GM06990 (cell line): ENCODE results near the gene SLC2A11.

Source experiments
- DNase-seq: peaks from one replicate; pipeline ENCODE4 v3.0.0-alpha.2; 2011; ENCODE audit not compliant: insufficient read length; ENCODE audit errors: extremely low read depth
- H3K27me3 ChIP-seq: replicated peaks from 2 replicates; pipeline ENCODE4 v1.6.0; 2011; ENCODE audit warnings: low read length; ENCODE audit not compliant: control insufficient read depth, insufficient read depth
- H3K36me3 ChIP-seq: 2 replicates; pipeline ENCODE4 v1.5.1; 2011; ENCODE audit warnings: low read length; ENCODE audit not compliant: control insufficient read depth, insufficient read depth
- H3K4me3 ChIP-seq: replicated peaks from 2 replicates; pipeline ENCODE4 v1.5.1; 2011; ENCODE audit warnings: low read depth, mild to moderate bottlenecking, control low read depth, low read length
- TF ChIP-seq, protein P1 (sequence below): IDR thresholded peaks from 2 replicates; pipeline ENCODE4 v1.5.1; 2011; ENCODE audit warnings: low read length, control low read depth, mild to moderate bottlenecking, inconsistent platforms; ENCODE audit not compliant: insufficient read depth, poor library complexity, severe bottlenecking

The SLC2A11 gene

DNA sequence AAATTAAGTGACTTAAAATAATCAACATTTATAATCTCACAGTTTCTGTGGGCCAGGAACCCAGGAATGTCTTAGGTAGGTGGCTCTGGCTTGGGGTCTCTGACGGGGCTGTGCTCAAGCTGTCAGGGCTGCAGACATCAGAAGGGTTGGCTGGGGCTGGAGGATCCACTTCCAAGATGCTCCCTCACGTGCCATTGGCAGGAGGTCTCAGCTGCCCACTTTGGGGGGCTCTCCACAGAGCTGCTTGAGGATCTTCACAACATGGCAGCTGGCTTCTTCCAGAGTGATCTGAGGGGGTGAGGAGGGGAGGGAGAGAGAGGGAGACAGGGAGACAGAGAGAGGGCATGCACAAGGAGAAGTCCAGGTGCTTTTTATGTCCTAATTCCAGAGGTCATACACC lies 18.1 kb downstream of the SLC2A11 start:
- Histone ChIP-seq H3K36me3 (peaks cover 8% of the 10 kb centered on the region), H3K4me3 (no peak overlapping the region), H3K27me3 (no peaks in the 10 kb centered on the region)
- DNase-seq, result no peak
- TF ChIP-seq, protein P1, sequence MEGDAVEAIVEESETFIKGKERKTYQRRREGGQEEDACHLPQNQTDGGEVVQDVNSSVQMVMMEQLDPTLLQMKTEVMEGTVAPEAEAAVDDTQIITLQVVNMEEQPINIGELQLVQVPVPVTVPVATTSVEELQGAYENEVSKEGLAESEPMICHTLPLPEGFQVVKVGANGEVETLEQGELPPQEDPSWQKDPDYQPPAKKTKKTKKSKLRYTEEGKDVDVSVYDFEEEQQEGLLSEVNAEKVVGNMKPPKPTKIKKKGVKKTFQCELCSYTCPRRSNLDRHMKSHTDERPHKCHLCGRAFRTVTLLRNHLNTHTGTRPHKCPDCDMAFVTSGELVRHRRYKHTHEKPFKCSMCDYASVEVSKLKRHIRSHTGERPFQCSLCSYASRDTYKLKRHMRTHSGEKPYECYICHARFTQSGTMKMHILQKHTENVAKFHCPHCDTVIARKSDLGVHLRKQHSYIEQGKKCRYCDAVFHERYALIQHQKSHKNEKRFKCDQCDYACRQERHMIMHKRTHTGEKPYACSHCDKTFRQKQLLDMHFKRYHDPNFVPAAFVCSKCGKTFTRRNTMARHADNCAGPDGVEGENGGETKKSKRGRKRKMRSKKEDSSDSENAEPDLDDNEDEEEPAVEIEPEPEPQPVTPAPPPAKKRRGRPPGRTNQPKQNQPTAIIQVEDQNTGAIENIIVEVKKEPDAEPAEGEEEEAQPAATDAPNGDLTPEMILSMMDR, result no peak

DNA sequence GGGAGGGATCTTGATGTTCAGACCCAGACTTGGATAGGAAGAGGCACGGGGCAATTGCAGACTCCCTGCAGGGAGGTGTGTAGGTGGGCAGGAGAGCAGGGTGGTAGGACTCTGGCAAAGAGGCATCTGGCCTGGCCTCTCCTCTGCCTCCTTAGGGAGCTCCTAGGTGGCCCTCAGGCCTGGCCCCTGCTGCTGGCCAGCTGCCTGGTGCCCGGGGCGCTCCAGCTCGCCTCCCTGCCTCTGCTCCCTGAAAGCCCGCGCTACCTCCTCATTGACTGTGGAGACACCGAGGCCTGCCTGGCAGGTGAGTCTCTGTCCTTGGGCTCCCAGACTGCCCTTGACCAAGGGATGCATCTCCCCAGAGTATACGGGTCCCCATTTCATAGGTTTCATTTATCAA lies 19.9 kb downstream of the SLC2A11 start:
- TF ChIP-seq, protein P1, result no peak
- H3K4me3 ChIP-seq, result no peak overlapping the region
- H3K36me3 ChIP-seq, result peaks cover 9% of the 10 kb centered on the region
- no peaks in the 10 kb centered on the region for H3K27me3 ChIP-seq
- no peak for DNase-seq

DNA sequence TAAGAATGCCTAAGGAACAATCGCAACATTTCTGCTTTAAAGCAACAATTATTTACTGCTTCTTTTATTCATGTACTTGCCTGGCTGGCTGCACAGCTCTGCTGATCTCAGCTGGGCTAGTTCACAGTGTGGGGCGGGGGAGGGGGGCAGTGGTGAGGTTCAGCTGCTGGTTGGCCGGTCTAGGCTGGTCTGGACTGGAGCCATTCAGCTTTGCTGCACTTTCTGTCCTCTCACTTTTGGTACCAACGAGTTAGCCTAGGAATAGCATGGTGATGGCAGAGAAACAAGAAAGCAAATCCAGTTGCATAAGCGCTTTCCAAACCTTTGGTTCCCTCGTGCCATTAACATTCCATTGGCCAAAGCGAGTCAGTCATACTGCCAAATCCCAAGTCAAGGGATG lies 20.5 kb downstream of the SLC2A11 start:
- DNase-seq, result no peak
- TF ChIP-seq, protein P1, result no peak
- H3K27me3 ChIP-seq, result no peaks in the 10 kb centered on the region
- no peak overlapping the region for H3K4me3 ChIP-seq
- peaks cover 10% of the 10 kb centered on the region for H3K36me3 ChIP-seq

DNA sequence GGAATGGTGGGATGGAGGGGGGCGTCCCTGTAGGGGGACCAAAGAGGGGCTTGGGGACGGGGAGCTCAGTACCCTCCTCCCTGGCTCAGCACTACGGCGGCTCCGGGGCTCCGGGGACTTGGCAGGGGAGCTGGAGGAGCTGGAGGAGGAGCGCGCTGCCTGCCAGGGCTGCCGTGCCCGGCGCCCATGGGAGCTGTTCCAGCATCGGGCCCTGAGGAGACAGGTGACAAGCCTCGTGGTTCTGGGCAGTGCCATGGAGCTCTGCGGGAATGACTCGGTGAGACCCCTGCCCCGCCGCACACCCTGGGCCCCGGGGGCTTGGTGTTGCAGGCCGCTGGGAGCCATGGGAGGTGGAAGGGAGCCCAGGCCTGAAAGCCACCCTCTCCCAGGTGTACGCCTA lies 24.7 kb downstream of the SLC2A11 start:
- H3K4me3 ChIP-seq, result no peak overlapping the region
- no peaks in the 10 kb centered on the region for H3K27me3 ChIP-seq
- no peak for DNase-seq
- peaks cover 5% of the 10 kb centered on the region for H3K36me3 ChIP-seq
- TF ChIP-seq, protein P1, result no peak

DNA sequence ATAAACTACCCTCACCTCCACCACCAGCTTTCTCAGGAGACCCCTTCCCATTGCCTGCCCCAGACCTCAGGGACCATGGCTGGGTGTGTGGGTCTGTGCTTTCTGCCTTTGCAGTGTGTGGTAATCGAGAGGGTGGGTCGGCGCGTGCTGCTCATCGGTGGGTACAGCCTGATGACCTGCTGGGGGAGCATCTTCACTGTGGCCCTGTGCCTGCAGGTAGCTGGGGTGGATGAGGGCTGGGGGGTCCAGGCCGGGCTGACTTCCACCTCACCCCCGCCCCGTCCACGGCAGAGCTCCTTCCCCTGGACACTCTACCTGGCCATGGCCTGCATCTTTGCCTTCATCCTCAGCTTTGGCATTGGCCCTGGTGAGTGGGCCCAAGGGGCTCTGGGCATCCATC lies 26.0 kb downstream of the SLC2A11 start:
- no peak for DNase-seq
- Histone ChIP-seq H3K27me3 (no peaks in the 10 kb centered on the region), H3K36me3 (peaks cover 3% of the 10 kb centered on the region), H3K4me3 (no peak overlapping the region)
- TF ChIP-seq, protein P1, result no peak

DNA sequence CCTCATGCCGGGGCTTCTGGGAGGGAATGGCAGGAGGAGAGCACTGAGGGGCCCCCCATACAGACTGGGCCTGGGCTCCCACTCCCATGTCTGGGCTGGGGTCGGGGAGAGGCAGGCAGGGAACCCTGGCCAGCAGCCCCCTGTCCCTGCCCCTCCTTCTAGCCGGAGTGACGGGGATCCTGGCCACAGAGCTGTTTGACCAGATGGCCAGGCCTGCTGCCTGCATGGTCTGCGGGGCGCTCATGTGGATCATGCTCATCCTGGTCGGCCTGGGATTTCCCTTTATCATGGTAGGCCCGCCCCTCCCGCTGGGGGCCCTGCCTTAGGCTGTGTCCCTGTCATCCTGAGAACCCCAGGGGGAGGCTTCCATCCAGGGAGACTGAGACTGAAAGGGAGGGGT lies 26.5 kb downstream of the SLC2A11 start:
- TF ChIP-seq, protein P1, result no peak
- H3K4me3 ChIP-seq, result no peak overlapping the region
- no peak for DNase-seq
- peaks cover 3% of the 10 kb centered on the region for H3K36me3 ChIP-seq
- H3K27me3 ChIP-seq, result no peaks in the 10 kb centered on the region
